H1 (cell line): Measurements from ENCODE around the gene NUAK1. TPM values are rescaled to one million over a fixed set of nuclear protein-coding genes. Genes with fewer than 3 reads are reported as not detected.

Experiments
- CTCF ChIA-PET: fragments of 300-600 bp; sonication (Branson Sonifier 250); formaldehyde crosslinking; loops from one replicate; lab custom pipeline; 2021; ENCODE audit not compliant: partially characterized antibody; lab: Charles Lee
- POLR2A ChIA-PET: fragments of 300-600 bp; sonication (Branson Sonifier 250); formaldehyde crosslinking; loops from one replicate; lab custom pipeline; 2021; ENCODE audit warnings: inconsistent platforms; ENCODE audit not compliant: partially characterized antibody; lab: Charles Lee
- DNase-seq, 2 experiments: peaks; one replicate each; pipeline versions ENCODE4 v3.0.0 to v3.0.0-alpha.2; 2010 to 2022; ENCODE audit warnings: low spot score in 2 of 2, low read depth in 1 of 2, mixed read lengths in 1 of 2
- FAIRE-seq: peaks from 2 replicates; lab custom pipeline; 2011; peaks lifted over from hg19 to GRCh38; lab: Jason Lieb, UNC
- H2AFZ ChIP-seq: 2 replicates; pipeline ENCODE4 v1.8.1; 2012; ENCODE audit warnings: low read length, inconsistent platforms
- H2AK5ac ChIP-seq: 2 replicates; pipeline ENCODE4 v1.6.1; 2013; ENCODE audit warnings: low read depth, low read length
- H2BK120ac ChIP-seq: replicated peaks from 2 replicates; pipeline ENCODE3; 2013; ENCODE audit warnings: low read depth, low read length, inconsistent platforms
- H2BK12ac ChIP-seq: 2 replicates; pipeline ENCODE4 v1.6.1; 2013; ENCODE audit warnings: low read depth, low read length
- H2BK15ac ChIP-seq: 2 replicates; pipeline ENCODE4 v1.6.1; 2013; ENCODE audit warnings: low read length
- H2BK20ac ChIP-seq: 2 replicates; pipeline ENCODE4 v1.6.1; 2013; ENCODE audit warnings: low read length
- H2BK5ac ChIP-seq: 2 replicates; pipeline ENCODE4 v1.6.1; 2013; ENCODE audit warnings: low read depth, low read length
- H3K14ac ChIP-seq: 2 replicates; pipeline ENCODE4 v1.6.1; 2013; ENCODE audit warnings: inconsistent platforms; ENCODE audit not compliant: insufficient read length
- H3K18ac ChIP-seq: 2 replicates; pipeline ENCODE4 v1.6.1; 2013; ENCODE audit warnings: low read length; ENCODE audit errors: extremely low read depth
- H3K23ac ChIP-seq: 2 replicates; pipeline ENCODE4 v1.6.1; 2013; ENCODE audit warnings: inconsistent platforms; ENCODE audit not compliant: insufficient read length
- H3K23me2 ChIP-seq: 2 replicates; pipeline ENCODE4 v1.6.1; 2013; ENCODE audit warnings: low read depth, low read length
- H3K27ac ChIP-seq: 2 replicates; pipeline ENCODE4 v1.6.1; 2011; ENCODE audit warnings: low read depth, low read length, inconsistent platforms
- H3K27me3 ChIP-seq, 4 experiments: replicated peaks in 1 of 4; 1 replicate in 1 of 4; 2 replicates in 3 of 4; pipeline versions ENCODE4 v1.6.1 to v1.8.1; 2011 to 2013; ENCODE audit warnings: low read length in 3 of 4, mild to moderate bottlenecking in 3 of 4, inconsistent platforms in 2 of 4, mixed read lengths in 2 of 4, moderate library complexity in 1 of 4; ENCODE audit not compliant: control insufficient read depth in 3 of 4, insufficient read depth in 3 of 4; ENCODE audit errors: extremely low read depth in 1 of 4
- H3K36me3 ChIP-seq, 4 experiments: 2 replicates each; pipeline versions ENCODE4 v1.6.1 to v1.8.1; 2011 to 2013; ENCODE audit warnings: mild to moderate bottlenecking in 4 of 4, low read length in 3 of 4, moderate library complexity in 2 of 4, control low read depth in 1 of 4, inconsistent platforms in 1 of 4; ENCODE audit not compliant: insufficient read depth in 4 of 4, control insufficient read depth in 2 of 4
- H3K4ac ChIP-seq: replicated peaks from 2 replicates; pipeline ENCODE3; 2013; ENCODE audit warnings: low read length, low read depth, mixed read lengths, inconsistent platforms; ENCODE audit not compliant: insufficient read length
- H3K4me1 ChIP-seq, 4 experiments: replicated peaks in 1 of 4; 1 replicate in 1 of 4; 2 replicates in 3 of 4; pipeline versions ENCODE4 v1.6.1 to v1.8.1; 2011 to 2013; ENCODE audit warnings: low read length in 3 of 4, inconsistent platforms in 2 of 4, mixed read lengths in 1 of 4; ENCODE audit not compliant: insufficient read depth in 4 of 4, control insufficient read depth in 3 of 4
- H3K4me2 ChIP-seq, 2 experiments: 2 replicates each; pipeline versions ENCODE4 v1.6.1 to v1.8.1; 2011 to 2013; ENCODE audit warnings: low read depth in 2 of 2, low read length in 2 of 2, control low read depth in 1 of 2, inconsistent platforms in 1 of 2, mild to moderate bottlenecking in 1 of 2; ENCODE audit not compliant: insufficient read depth in 1 of 2
- H3K4me3 ChIP-seq, 4 experiments: fragments of 200-600, 300-600 bp in 1 of 4; sonication (generic), shearing (Covaris generic), sonication (Bioruptor Twin) in 1 of 4; 2 replicates each; pipeline versions ENCODE4 v1.5.1 to v1.8.1; 2011 to 2016; ENCODE audit warnings: low read length in 4 of 4, low read depth in 3 of 4, control low read depth in 2 of 4, inconsistent platforms in 2 of 4, mild to moderate bottlenecking in 2 of 4, mixed read lengths in 1 of 4, moderate library complexity in 1 of 4; ENCODE audit not compliant: insufficient read depth in 2 of 4; ENCODE audit errors: extremely low read depth in 1 of 4
- H3K56ac ChIP-seq: replicated peaks from 2 replicates; pipeline ENCODE3; 2013; ENCODE audit warnings: low read depth, mild to moderate bottlenecking, mixed read lengths, low read length, inconsistent platforms; ENCODE audit not compliant: insufficient read length
- H3K79me1 ChIP-seq: 2 replicates; pipeline ENCODE4 v1.6.1; 2013; ENCODE audit warnings: low read depth, low read length, control low read depth
- H3K79me2 ChIP-seq, 2 experiments: 2 replicates each; pipeline versions ENCODE4 v1.6.1 to v1.8.1; 2012 to 2013; ENCODE audit warnings: low read length in 2 of 2, mild to moderate bottlenecking in 2 of 2, inconsistent platforms in 1 of 2; ENCODE audit not compliant: insufficient read depth in 2 of 2, control insufficient read depth in 1 of 2
- H3K9ac ChIP-seq, 4 experiments: replicated peaks in 1 of 4; 1 replicate in 1 of 4; 2 replicates in 3 of 4; pipeline versions ENCODE4 v1.6.1 to v1.8.1; 2011 to 2013; ENCODE audit warnings: low read depth in 3 of 4, low read length in 3 of 4, control low read depth in 2 of 4, mild to moderate bottlenecking in 2 of 4, moderate library complexity in 2 of 4, inconsistent platforms in 1 of 4; ENCODE audit errors: extremely low read depth in 1 of 4
- H3K9me3 ChIP-seq, 2 experiments: 2 replicates each; pipeline versions ENCODE4 v1.6.1 to v1.8.1; 2012 to 2013; ENCODE audit warnings: mild to moderate bottlenecking in 2 of 2, moderate library complexity in 2 of 2, control low read depth in 1 of 2, inconsistent platforms in 1 of 2, low read depth in 1 of 2, low read length in 1 of 2, mixed read lengths in 1 of 2; ENCODE audit not compliant: insufficient read depth in 2 of 2
- H4K20me1 ChIP-seq, 2 experiments: replicated peaks in 1 of 2; 2 replicates each; pipeline versions ENCODE3 to v1.8.1; 2011 to 2013; ENCODE audit warnings: inconsistent platforms in 2 of 2, low read length in 2 of 2, mild to moderate bottlenecking in 1 of 2; ENCODE audit not compliant: insufficient read depth in 2 of 2, control insufficient read depth in 1 of 2
- H4K5ac ChIP-seq: 2 replicates; pipeline ENCODE4 v1.6.1; 2013; ENCODE audit warnings: low read length, low read depth, mixed read lengths, inconsistent platforms; ENCODE audit not compliant: insufficient read length
- H4K8ac ChIP-seq: 2 replicates; pipeline ENCODE4 v1.8.0; 2013; ENCODE audit warnings: mild to moderate bottlenecking, moderate library complexity, low read length, inconsistent platforms; ENCODE audit not compliant: insufficient read depth; ENCODE audit errors: extremely low read depth
- H4K91ac ChIP-seq: replicated peaks from 2 replicates; pipeline ENCODE3; 2013; ENCODE audit warnings: low read length, mixed read lengths, inconsistent platforms; ENCODE audit not compliant: insufficient read length
- HDAC6 ChIP-seq: IDR thresholded peaks from one replicate; pipeline ENCODE4 v1.7.1; 2012; ENCODE audit warnings: low read depth, mild to moderate bottlenecking, inconsistent platforms, low read length, moderate library complexity
- NANOG ChIP-seq: IDR thresholded peaks from 2 replicates; pipeline ENCODE4 v1.6.1; 2011; ENCODE audit warnings: low read length, low read depth, mild to moderate bottlenecking, inconsistent platforms; ENCODE audit not compliant: insufficient read depth, poor library complexity, severe bottlenecking
- POLR2A ChIP-seq, 2 experiments: IDR thresholded peaks; 1 replicate in 1 of 2; 2 replicates in 1 of 2; pipeline ENCODE4 v1.6.1; 2011; ENCODE audit warnings: low read depth in 2 of 2, low read length in 2 of 2, mild to moderate bottlenecking in 2 of 2; ENCODE audit errors: control extremely low read depth in 1 of 2
- SIN3A ChIP-seq, 2 experiments: IDR thresholded peaks in 1 of 2; conservative IDR thresholded peaks in 1 of 2; 2 replicates each; pipeline ENCODE4 v1.6.1; 2011 to 2012; ENCODE audit warnings: low read length in 2 of 2, improper control_type of control experiment in 1 of 2, low read depth in 1 of 2, mild to moderate bottlenecking in 1 of 2
- SIRT6 ChIP-seq: IDR thresholded peaks from one replicate; pipeline ENCODE4 v1.7.1; 2012; ENCODE audit warnings: low read length, inconsistent platforms
- SP4 ChIP-seq: IDR thresholded peaks from 2 replicates; pipeline ENCODE4 v1.6.1; 2012; ENCODE audit warnings: low read length, inconsistent platforms
- WGBS, 2 experiments: shearing (Covaris generic) in 1 of 2; methylation state at CpG; one replicate each; pipeline versions ENCODE4 v1.1.6 to v1.1.7; 2013 to 2015; ENCODE audit warnings: low lambda C conversion rate in 2 of 2, mixed read lengths in 2 of 2, inconsistent platforms in 1 of 2, low coverage in 1 of 2, missing lambda C conversion rate in 1 of 2; ENCODE audit not compliant: insufficient replicate concordance in 2 of 2, insufficient coverage in 1 of 2, insufficient read length in 1 of 2; ENCODE audit errors: extremely low coverage in 1 of 2, missing lambda C conversion rate in 1 of 2; 5-methylcytosine and 5-hydroxymethylcytosine counted together
- polyA plus RNA-seq, 7 experiments: library from polyadenylated mRNA; depleted of rRNA in 3 of 7; stranded (reverse) in 5 of 7; unstranded in 2 of 7; fragments of >200 nt in 5 of 7; fragments of 200-250 nt in 2 of 7; gene quantifications; 1 replicate in 5 of 7; 2 replicates in 1 of 7; 4 replicates in 1 of 7; pipeline versions ENCODE4 v1.2.1 to v1.2.3, GENCODE V29; 2011 to 2013; ENCODE audit warnings: missing spikeins in 2 of 7, mixed read lengths in 2 of 7
- total RNA-seq: library from RNA; stranded (reverse); fragmentation: NEBNext Ultra II Directional; extraction: Animal tissue kit (Norgen Biotek cat#: 25700); gene quantifications from 2 replicates; pipeline ENCODE4 v1.2.1, GENCODE V29; 2021
- TF ChIP-seq, protein P1 (sequence below): IDR thresholded peaks from 2 replicates; pipeline ENCODE4 v1.6.1; 2011; ENCODE audit warnings: low read depth, mild to moderate bottlenecking, low read length; ENCODE audit not compliant: insufficient read depth

The NUAK1 gene
- total and polyA plus RNA-seq, 2 of the 8 experiments (the other 6 are each of a cell fraction or from before 2014, with no cell fraction given), result 6.7 to 18.2 TPM

DNA sequence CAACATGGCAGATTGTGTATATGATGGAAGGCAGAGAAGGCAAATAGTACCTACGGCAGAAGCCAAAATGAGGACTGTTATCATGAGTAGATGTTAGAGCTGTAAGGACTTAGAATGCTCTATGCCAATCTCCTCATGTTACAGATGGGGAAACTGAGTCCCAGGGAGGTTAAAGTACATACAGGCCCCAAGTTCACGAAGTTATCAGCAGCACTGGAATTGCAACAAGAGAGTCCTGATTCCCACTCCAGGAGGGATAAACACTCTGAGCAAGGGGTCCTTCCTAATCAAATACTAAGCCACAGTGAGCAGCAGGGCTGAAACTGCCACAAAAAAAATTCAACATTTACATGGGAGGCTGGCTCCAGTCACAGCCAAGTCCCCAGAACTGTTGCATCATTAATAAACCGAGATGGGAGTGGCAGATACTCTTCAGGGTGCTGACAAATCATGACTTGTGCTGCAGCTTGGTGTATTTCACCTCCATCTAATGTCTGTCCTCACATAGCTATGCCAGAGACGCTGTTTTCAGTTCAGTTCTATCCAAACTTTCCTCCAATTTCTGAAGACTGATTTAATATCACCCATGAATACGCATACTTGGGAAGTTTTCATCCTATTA is 24.2 kb downstream of the NUAK1 start:
- no peak overlapping the region for H4K8ac ChIP-seq
- H3K27me3 ChIP-seq, result no peaks in the 10 kb centered on the region
- no peak overlapping the region for H3K4me2 ChIP-seq
- peaks cover 13% of the 10 kb centered on the region; the same call in 1 of the 2 replicates for H3K79me1 ChIP-seq
- H3K9ac ChIP-seq, result no peak overlapping the region
- H2BK12ac ChIP-seq, result no peak overlapping the region
- DNase-seq, result no peak
- H4K20me1 ChIP-seq, result peaks cover 3 to 8% of the 10 kb centered on the region in 2 experiments
- H3K4me1 ChIP-seq, result peaks cover 8 to 36% (median 21%) of the 10 kb centered on the region in 4 experiments
- CTCF ChIA-PET, result interaction anchor here (0.9 to 5.0 kb wide), 5 partner anchors 7 to 167 kb away, joined by 3 to 17 read pairs (median 13); no protein-coding TSS in a partner anchor
- H2BK15ac ChIP-seq, result 0 out of 2 replicates have a peak overlapping the region, but pooled peaks have one; percentile 13
- H3K18ac ChIP-seq, result no peak overlapping the region
- no peaks in the 10 kb centered on the region for H3K9me3 ChIP-seq
- H2BK20ac ChIP-seq, result no peak overlapping the region
- no peak overlapping the region for H3K14ac ChIP-seq
- H4K91ac ChIP-seq, result no peak overlapping the region
- H3K4ac ChIP-seq, result no peak overlapping the region
- WGBS, 2 experiments, result 83% methylated on average over 5 of the region's 5 CpGs; no CpG with 5 or more reads in 1 of the 2 experiments
- no peaks in the 10 kb centered on the region for H3K36me3 ChIP-seq
- H3K79me2 ChIP-seq, result peaks cover 8 to 97% of the 10 kb centered on the region in 2 experiments
- H4K5ac ChIP-seq, result no peak overlapping the region
- H2BK5ac ChIP-seq, result no peak overlapping the region
- POLR2A ChIA-PET, result interaction anchor here (0.9 to 3.7 kb wide), 5 partner anchors 11 to 18 kb away, joined by 3 to 11 read pairs (median 5); no protein-coding TSS in a partner anchor
- no peak overlapping the region for H3K23ac ChIP-seq
- no peak for FAIRE-seq
- TF ChIP-seq POLR2A (IDR thresholded peaks at IDR 0.05; ENCODE audit: control extremely low read depth in 1 of 2, low read depth in 2 of 2, low read length in 2 of 2) (no peak), HDAC6 (no peak), SIN3A (conservative IDR thresholded peaks at IDR 0.05 in 1 of 2, IDR thresholded peaks at IDR 0.05 in 1 of 2; ENCODE audit: low read depth in 1 of 2, low read length in 2 of 2) (no peak), SP4 (no peak), SIRT6 (no peak), NANOG (no peak)
- TF ChIP-seq, protein P1, sequence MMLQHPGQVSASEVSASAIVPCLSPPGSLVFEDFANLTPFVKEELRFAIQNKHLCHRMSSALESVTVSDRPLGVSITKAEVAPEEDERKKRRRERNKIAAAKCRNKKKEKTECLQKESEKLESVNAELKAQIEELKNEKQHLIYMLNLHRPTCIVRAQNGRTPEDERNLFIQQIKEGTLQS, result no peak
- no peaks in the 10 kb centered on the region for H3K23me2 ChIP-seq
- no peak overlapping the region for H2BK120ac ChIP-seq
- H3K4me3 ChIP-seq, result no peak overlapping the region
- H2AFZ ChIP-seq, result no peak overlapping the region
- H3K27ac ChIP-seq, result no peak overlapping the region
- no peak overlapping the region for H2AK5ac ChIP-seq
- H3K56ac ChIP-seq, result no peak overlapping the region
